HepG2 (cell line): ENCODE data around the gene APOC1. TPM values are rescaled to one million over a fixed set of nuclear protein-coding genes. Genes with fewer than 3 reads are reported as not detected.

Source experiments
- CHD4 ChIP-seq: fragments of 200-600 bp; sonication (generic); IDR thresholded peaks from 2 replicates; pipeline ENCODE4 v1.7.0; 2017; ENCODE audit warnings: mild to moderate bottlenecking, low read length, borderline replicate concordance
- MAFG ChIP-seq: sonication (generic); formaldehyde crosslinking; IDR thresholded peaks from 2 replicates; pipeline ENCODE4 v1.5.1; 2020; ENCODE audit warnings: mild to moderate bottlenecking, missing genetic modification reagents
- PCBP1 ChIP-seq: fragments of 200-400 bp; formaldehyde crosslinking; IDR thresholded peaks from 2 replicates; pipeline ENCODE4 v1.6.1; 2017; ENCODE audit warnings: mild to moderate bottlenecking, low read depth, low read length, borderline replicate concordance
- TBX3 ChIP-seq: fragments of 450-650 bp; IDR thresholded peaks from 2 replicates; pipeline ENCODE4 v1.6.1; 2017; ENCODE audit warnings: antibody characterized with exemption, mild to moderate bottlenecking, inconsistent platforms, borderline replicate concordance
- TEAD2 ChIP-seq: sonication (generic); formaldehyde crosslinking; IDR thresholded peaks from 2 replicates; pipeline ENCODE4 v1.9.0; 2021; ENCODE audit warnings: missing genetic modification reagents
- ZNF510 ChIP-seq: sonication (generic); formaldehyde crosslinking; IDR thresholded peaks from 2 replicates; pipeline ENCODE4 v1.4.0; 2020; ENCODE audit warnings: low read depth, mild to moderate bottlenecking, missing genetic modification reagents
- ZNF557 ChIP-seq: sonication (generic); formaldehyde crosslinking; IDR thresholded peaks from 2 replicates; pipeline ENCODE4 v1.4.0; 2020; ENCODE audit warnings: missing genetic modification reagents
- polyA plus RNA-seq, 8 experiments: library from polyadenylated mRNA; depleted of rRNA in 3 of 8; stranded (reverse) in 7 of 8; unstranded in 1 of 8; fragments of >200 nt; fragmentation: Illumina TruSeq in 4 of 8; extraction: Trizol in 4 of 8; gene quantifications; 2 replicates each; pipeline versions ENCODE4 v1.2.1 to v1.2.3, GENCODE V29; 2011 to 2016; ENCODE audit warnings: low read depth in 4 of 8, missing spikeins in 1 of 8, mixed read lengths in 1 of 8; ENCODE audit not compliant: insufficient read depth in 1 of 8
- total RNA-seq, 5 experiments: library from RNA; depleted of rRNA; stranded (reverse); fragments of >200 nt; fragmentation: Illumina TruSeq; extraction: Trizol; gene quantifications; 2 replicates each; pipeline ENCODE4 v1.2.3, GENCODE V29; 2016; ENCODE audit warnings: low read depth in 1 of 5
- TF ChIP-seq, protein P1 (sequence below): sonication (generic); formaldehyde crosslinking; IDR thresholded peaks from 2 replicates; pipeline ENCODE4 v1.4.0; 2020; ENCODE audit warnings: missing genetic modification reagents, borderline replicate concordance
- TF ChIP-seq, protein P2 (sequence below): IDR thresholded peaks from 2 replicates; pipeline ENCODE4 v1.6.1; 2012; ENCODE audit warnings: low read depth, low read length, improper control_type of control experiment
- TF ChIP-seq, protein P3 (sequence below): sonication (generic); formaldehyde crosslinking; IDR thresholded peaks from 2 replicates; pipeline ENCODE4 v1.4.0; 2020; ENCODE audit warnings: mild to moderate bottlenecking, low read depth, missing genetic modification reagents
- TF ChIP-seq, protein P4 (sequence below), 2 experiments: sonication (generic) in 1 of 2; formaldehyde crosslinking in 1 of 2; IDR thresholded peaks; 2 replicates each; pipeline versions ENCODE4 v1.4.0 to v1.6.1; 2018 to 2020; ENCODE audit warnings: missing genetic modification reagents in 2 of 2, borderline replicate concordance in 1 of 2, low read depth in 1 of 2, mild to moderate bottlenecking in 1 of 2, missing biosample characterization in 1 of 2
- TF ChIP-seq, protein P5 (sequence below): sonication (generic); formaldehyde crosslinking; IDR thresholded peaks from 2 replicates; pipeline ENCODE4 v1.9.0; 2021; ENCODE audit warnings: missing genetic modification reagents, mild to moderate bottlenecking, borderline replicate concordance
- TF ChIP-seq, protein P6 (sequence below): fragments of 450-650 bp; IDR thresholded peaks from 2 replicates; pipeline ENCODE4 v1.6.1; 2017; ENCODE audit warnings: mild to moderate bottlenecking

The APOC1 gene
- total and polyA plus RNA-seq, 2 of the 13 experiments (the other 11 are each of a cell fraction or from before 2014, with no cell fraction given): 600 to 1,235 TPM

DNA sequence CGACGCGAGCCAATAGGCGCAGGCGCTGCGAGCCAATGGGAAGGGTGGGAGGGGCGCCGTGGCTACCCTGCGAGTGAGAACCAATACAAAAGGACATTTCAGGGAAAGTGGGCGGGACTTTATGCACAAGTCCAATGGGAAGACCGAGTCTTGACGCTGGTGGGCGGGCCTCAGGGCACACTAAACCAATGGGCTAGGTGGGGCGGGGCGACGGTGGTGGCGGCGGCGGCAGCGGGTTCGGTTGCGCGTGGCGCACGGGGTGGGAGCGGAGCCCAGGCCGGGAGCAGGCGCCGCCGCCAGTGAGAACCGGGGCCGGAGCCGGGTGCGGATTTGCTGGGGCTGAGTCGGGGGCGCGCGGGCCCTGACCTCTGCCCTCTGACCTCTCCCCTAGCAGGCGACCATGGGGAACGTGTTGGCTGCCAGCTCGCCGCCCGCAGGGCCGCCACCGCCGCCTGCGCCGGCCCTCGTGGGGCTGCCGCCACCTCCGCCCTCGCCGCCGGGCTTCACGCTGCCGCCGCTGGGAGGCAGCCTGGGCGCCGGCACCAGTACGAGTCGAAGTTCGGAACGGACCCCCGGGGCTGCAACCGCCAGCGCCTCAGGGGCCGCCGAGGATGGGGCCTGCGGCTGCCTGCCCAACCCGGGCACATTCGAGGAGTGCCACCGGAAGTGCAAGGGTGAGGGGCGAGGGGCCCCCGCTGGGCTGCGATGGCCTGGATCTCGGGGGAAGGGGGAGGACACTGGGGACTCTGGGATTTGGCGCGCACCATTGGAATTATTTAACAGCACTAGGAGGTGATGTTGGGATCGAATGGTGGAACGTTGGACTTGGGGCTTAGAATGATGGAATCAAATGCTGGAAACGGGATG is 23.2 kb upstream of the APOC1 start, which contains the start of gene TOMM40 (continued):
- TF ChIP-seq, protein P1, sequence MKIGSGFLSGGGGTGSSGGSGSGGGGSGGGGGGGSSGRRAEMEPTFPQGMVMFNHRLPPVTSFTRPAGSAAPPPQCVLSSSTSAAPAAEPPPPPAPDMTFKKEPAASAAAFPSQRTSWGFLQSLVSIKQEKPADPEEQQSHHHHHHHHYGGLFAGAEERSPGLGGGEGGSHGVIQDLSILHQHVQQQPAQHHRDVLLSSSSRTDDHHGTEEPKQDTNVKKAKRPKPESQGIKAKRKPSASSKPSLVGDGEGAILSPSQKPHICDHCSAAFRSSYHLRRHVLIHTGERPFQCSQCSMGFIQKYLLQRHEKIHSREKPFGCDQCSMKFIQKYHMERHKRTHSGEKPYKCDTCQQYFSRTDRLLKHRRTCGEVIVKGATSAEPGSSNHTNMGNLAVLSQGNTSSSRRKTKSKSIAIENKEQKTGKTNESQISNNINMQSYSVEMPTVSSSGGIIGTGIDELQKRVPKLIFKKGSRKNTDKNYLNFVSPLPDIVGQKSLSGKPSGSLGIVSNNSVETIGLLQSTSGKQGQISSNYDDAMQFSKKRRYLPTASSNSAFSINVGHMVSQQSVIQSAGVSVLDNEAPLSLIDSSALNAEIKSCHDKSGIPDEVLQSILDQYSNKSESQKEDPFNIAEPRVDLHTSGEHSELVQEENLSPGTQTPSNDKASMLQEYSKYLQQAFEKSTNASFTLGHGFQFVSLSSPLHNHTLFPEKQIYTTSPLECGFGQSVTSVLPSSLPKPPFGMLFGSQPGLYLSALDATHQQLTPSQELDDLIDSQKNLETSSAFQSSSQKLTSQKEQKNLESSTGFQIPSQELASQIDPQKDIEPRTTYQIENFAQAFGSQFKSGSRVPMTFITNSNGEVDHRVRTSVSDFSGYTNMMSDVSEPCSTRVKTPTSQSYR (CRISPR knock-in tag): 0 out of 2 replicates have a peak, but pooled peaks have one; percentile 25
- TF ChIP-seq, protein P2, sequence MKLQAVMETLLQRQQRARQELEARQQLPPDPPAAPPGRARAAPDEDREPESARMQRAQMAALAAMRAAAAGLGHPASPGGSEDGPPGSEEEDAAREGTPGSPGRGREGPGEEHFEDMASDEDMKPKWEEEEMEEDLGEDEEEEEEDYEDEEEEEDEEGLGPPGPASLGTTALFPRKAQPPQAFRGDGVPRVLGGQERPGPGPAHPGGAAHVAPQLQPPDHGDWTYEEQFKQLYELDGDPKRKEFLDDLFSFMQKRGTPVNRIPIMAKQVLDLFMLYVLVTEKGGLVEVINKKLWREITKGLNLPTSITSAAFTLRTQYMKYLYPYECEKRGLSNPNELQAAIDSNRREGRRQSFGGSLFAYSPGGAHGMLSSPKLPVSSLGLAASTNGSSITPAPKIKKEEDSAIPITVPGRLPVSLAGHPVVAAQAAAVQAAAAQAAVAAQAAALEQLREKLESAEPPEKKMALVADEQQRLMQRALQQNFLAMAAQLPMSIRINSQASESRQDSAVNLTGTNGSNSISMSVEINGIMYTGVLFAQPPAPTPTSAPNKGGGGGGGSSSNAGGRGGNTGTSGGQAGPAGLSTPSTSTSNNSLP: no peak
- TF ChIP-seq TEAD2 (CRISPR knock-in tag) (no peak), ZNF557 (CRISPR knock-in tag) (no peak), MAFG (CRISPR knock-in tag) (no peak), ZNF510 (CRISPR knock-in tag) (no peak), TBX3 (no peak), PCBP1 (0 out of 2 replicates have a peak, but pooled peaks have one; percentile 19), CHD4 (no peak)
- TF ChIP-seq, protein P3, sequence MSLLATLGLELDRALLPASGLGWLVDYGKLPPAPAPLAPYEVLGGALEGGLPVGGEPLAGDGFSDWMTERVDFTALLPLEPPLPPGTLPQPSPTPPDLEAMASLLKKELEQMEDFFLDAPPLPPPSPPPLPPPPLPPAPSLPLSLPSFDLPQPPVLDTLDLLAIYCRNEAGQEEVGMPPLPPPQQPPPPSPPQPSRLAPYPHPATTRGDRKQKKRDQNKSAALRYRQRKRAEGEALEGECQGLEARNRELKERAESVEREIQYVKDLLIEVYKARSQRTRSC (CRISPR knock-in tag): no peak
- TF ChIP-seq, protein P4, sequence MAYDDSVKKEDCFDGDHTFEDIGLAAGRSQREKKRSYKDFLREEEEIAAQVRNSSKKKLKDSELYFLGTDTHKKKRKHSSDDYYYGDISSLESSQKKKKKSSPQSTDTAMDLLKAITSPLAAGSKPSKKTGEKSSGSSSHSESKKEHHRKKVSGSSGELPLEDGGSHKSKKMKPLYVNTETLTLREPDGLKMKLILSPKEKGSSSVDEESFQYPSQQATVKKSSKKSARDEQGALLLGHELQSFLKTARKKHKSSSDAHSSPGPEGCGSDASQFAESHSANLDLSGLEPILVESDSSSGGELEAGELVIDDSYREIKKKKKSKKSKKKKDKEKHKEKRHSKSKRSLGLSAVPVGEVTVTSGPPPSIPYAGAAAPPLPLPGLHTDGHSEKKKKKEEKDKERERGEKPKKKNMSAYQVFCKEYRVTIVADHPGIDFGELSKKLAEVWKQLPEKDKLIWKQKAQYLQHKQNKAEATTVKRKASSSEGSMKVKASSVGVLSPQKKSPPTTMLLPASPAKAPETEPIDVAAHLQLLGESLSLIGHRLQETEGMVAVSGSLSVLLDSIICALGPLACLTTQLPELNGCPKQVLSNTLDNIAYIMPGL (CRISPR knock-in tag; IDR thresholded peaks at IDR 0.05; ENCODE audit: borderline replicate concordance in 1 of 2, low read depth in 1 of 2): 0 out of 4 replicates have a peak, but pooled peaks of 1 of the 2 experiments have one; percentile 13
- TF ChIP-seq, protein P5, sequence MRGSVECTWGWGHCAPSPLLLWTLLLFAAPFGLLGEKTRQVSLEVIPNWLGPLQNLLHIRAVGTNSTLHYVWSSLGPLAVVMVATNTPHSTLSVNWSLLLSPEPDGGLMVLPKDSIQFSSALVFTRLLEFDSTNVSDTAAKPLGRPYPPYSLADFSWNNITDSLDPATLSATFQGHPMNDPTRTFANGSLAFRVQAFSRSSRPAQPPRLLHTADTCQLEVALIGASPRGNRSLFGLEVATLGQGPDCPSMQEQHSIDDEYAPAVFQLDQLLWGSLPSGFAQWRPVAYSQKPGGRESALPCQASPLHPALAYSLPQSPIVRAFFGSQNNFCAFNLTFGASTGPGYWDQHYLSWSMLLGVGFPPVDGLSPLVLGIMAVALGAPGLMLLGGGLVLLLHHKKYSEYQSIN (CRISPR knock-in tag): no peak
- TF ChIP-seq, protein P6, sequence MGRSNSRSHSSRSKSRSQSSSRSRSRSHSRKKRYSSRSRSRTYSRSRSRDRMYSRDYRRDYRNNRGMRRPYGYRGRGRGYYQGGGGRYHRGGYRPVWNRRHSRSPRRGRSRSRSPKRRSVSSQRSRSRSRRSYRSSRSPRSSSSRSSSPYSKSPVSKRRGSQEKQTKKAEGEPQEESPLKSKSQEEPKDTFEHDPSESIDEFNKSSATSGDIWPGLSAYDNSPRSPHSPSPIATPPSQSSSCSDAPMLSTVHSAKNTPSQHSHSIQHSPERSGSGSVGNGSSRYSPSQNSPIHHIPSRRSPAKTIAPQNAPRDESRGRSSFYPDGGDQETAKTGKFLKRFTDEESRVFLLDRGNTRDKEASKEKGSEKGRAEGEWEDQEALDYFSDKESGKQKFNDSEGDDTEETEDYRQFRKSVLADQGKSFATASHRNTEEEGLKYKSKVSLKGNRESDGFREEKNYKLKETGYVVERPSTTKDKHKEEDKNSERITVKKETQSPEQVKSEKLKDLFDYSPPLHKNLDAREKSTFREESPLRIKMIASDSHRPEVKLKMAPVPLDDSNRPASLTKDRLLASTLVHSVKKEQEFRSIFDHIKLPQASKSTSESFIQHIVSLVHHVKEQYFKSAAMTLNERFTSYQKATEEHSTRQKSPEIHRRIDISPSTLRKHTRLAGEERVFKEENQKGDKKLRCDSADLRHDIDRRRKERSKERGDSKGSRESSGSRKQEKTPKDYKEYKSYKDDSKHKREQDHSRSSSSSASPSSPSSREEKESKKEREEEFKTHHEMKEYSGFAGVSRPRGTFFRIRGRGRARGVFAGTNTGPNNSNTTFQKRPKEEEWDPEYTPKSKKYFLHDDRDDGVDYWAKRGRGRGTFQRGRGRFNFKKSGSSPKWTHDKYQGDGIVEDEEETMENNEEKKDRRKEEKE: no peak
